GM18907 (cell line): ENCODE data around the gene ACTR5.
"Not testable (repeated sequence)": the region's sequence is repeated elsewhere in the genome, so short reads cannot be mapped to it uniquely, and the experiment has no call there.

Source experiments
- ATAC-seq: cut with Tn5 transposase; IDR thresholded peaks from one replicate; pipeline ENCODE4 v1.9.1; 2021; ENCODE audit warnings: mild to moderate bottlenecking, moderate library complexity; ENCODE audit not compliant: unreplicated experiment

Gene ACTR5

DNA sequence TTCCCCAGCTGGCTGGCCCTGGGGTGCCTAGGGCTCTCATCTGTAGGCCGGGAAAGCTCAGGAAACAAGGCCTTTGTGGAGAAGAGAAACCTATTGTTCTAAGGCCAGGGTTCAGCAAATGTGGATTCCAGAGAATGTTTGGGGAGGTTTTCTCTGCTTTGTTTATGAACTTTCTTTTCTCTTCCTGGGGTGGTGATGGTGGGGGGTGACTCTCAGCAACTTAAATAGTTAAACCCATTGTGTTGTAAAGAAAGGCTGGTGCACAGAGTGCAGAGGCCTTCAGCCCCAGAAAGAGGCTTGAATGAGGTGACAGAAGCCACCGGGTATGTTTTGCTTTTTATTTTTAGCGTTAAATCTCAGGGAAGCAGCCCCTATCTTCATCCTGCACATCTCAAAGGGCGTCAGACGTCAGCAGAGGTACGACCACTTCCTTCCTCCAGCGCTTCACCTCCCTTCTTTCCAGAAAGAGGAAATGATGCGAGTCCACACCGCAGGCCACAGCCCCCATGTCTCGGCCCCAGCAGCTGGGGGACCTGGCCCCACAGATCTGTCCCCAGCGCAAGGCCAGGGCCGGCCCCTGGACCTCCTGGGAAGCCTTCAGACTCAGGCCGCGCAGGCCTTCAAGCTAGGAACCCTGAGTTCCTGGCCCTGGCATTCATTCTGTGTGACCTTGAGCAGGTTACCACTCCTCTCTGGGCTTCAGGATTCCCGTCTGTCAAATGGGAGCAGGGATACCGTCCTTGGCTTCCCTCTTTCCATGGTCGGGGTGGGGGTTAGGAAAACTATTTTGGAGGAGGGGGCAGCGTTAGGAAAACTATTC, 56.6 kb downstream of the ACTR5 start:
- peak; percentile 54 for ATAC-seq

- peak; percentile 59 for ATAC-seq
Measured at GRCh38 chr20:38805502-38805957, 57.3 kb downstream of the ACTR5 start, which contains the start of gene PPP1R16B. Gene PPP1R16B (plus strand): TSS chr20:38805697. CDS start chr20:38835926, 30,229 bp downstream.

DNA sequence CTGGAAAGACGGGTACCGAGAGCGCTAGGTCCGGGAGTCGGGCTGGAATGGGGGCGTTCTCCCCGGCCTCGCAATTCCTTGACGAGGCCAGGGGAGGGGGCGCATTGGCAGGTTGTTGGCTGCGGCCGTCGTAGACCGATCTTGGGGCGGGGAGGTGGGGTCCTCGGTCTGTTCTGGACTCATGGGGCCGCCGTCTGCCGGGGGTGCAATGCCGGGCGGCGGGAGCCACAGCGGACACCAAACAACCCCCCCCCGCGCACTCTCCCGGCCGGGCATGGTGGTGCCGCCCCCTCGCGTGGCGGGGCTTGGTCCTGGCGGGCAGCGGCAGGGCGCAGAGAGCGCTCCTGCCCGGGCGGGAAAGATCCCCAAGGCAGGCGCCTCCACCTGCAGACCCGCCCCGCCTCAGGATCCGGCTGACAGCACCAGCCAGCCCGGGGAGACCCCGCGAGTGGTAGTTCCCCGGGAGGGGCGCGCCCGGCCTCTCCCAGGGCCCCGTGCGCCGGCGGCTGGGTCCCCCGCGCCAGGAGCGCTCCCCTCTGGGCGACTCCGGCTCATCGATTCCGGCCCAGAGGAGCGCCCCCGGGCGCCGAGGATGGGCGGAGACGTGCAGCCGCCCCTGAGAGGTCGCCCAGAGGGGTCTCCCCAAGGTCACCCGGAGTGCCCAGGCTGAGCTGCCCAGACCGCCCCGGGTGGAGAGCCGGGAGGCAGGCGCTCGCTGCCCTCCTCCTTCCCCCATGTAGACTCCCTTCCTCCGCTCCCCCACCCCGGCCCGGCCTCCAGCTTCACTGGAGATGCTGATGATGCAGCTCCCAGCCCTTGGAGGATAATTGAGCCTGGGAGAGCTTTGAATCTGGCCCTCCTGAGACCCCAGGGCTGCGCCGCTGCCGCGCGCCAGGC, 57.9 kb downstream of the ACTR5 start:
- ATAC-seq: peak; percentile 27

DNA sequence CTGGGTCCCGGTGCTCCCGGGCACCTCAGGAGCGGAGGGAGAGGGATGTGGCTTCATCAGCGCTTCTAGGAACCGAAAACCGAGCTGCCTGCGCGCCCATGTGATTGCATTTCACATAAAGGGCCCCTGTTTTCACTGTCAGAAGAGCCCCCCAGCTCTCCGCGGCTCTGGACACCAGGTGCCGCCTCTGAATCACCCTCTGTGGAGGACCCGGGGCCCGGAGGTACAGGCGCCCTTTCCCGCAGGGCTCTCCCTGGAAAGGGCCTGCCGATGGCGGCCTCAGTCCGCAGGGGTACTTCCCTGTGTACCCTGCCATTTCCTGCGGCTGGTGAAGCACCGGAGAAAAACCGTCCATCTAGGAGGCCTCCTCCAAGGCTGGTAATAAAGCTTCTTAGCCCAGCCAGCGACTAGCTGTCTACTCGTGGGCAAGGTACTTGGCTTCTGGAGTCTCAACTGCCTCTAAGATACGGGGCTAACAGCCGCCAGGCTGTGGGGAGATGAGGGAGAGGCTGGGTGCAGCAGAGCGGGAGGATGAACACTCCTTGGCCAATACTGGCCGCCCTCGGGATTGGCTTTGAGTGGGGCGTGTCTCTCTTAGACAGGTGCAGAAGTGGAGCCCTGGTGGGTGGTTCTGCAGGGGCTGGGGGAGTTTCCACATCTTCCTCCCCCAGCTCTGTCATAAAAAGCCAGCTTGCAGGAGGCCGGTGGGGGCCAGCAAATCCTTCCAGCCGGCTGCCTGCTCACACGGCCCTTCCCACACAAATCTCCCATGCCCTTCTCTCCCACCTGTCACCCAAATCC, 58.8 kb downstream of the ACTR5 start:
- ATAC-seq: peak; percentile 35

DNA sequence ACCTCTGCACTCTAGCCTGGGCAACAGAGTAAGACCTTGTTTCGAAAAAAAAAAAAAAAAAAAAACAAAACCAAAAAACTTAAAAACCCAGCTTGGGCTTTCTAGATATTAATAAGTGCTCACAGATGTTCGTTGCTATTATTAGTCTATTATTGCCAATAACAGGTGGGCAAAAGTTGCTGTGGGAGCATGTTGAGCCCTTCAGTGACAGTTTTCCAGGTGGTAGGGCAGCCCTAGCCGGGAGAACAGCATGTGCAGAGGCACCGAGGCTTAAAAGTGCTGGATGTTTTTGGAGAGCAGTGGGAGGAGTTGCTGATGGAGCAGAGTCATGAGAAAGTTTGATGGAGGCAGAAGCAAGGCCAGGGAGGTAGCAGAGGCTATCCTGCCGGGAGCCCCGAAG, 61.7 kb downstream of the ACTR5 start:
- ATAC-seq: no peak

DNA sequence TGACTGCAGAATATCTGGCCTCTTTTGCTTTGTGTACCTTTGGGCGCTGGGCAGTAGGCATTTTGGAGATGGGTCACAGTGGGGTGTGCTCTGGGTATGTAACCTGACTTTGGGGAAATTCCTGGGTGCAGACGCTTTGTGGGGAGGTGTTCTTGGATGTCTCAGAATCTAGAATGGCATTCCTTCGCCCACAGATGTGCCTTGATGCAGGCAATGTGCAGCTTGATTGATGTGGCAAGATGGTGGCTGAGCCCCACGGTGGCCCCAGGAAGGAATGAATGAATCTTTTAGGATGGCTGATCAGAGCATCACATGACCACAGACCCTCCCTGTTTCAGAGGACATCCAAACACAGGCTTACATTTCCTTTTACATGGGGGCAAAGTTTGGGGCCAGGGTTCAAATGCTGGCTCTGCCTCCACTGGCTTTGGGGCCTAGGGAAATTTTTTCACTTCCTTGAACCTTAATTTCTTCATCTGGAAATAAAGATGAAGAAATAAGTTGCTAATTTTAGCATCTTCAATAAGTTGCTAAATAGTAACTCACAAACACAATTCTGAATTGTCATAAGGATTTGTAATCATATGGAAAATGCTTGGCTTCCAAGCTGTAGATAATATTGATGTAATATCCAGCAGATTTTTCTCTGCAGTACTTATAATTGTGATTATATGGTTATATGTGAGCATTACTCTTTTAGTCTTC, 62.8 kb downstream of the ACTR5 start:
- no peak for ATAC-seq

GRCh38 chr20:38811769-38812168, 63.5 kb downstream of the ACTR5 start:
- no peak for ATAC-seq

DNA sequence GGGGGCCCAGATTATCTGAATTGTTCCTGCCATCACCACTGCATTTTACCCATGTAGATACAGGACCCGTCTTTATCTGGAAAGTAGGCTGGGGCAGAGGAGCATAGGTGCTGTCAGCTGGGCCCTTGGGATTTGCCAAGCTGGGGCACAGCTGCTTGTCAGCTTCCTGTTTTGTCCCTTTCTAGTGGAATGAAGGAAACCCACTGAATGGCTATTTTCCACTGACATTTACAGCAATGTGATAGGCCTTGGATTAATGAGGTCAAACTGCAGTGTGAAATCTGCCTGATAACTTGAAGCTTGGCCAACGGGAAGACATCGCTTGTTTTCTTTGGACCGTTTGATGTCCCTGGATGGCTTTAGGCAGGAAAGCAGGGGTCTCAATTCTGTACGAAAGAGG, 63.9 kb downstream of the ACTR5 start:
- ATAC-seq: no peak

DNA sequence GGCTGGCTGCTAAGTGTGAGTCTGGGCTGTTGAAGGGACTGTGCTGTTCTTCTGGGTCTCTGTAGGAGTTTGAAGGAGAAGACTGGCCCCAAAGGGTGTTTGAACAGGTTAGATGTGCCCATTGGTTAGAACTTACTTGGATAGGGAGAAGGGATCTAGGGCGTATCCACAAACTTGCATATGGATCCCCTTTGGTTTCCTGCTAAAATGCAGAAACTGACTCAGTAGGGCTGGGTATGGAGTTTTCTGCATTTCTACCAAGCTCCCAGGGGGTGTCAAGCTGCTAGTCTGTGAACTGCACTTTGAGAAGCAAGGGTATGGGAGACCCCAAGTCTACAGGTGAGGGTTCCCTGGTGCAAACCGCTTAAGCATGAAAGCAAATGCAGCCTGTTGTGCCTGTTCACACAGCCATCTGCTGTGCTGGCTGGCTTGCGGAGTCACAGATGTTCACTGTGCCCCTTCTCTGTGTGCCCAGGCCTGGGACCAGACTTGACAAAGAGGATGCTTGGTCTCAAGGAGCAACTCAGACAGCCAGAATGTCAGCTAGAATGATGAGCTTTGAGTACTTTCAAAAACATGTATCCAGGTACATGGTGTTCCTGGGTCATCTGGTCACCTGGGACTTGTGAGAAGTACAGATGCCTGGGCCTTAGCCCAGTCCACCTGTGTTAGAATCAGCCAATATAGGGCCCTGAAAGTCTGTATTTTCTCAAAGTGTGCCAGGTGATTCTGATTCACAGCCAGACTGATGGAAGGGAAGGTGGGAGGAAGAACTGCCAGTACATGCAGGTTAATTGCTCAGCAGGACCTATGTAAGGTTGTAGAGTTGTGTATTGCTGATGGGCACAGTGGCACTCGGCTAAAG, 64.7 kb downstream of the ACTR5 start:
- no peak for ATAC-seq

- ATAC-seq: not testable (repeated sequence)
Measured at GRCh38 chr20:38813574-38813962, 65.3 kb downstream of the ACTR5 start.

GRCh38 chr20:38815446-38815845, 67.2 kb downstream of the ACTR5 start:
- ATAC-seq: no peak

DNA sequence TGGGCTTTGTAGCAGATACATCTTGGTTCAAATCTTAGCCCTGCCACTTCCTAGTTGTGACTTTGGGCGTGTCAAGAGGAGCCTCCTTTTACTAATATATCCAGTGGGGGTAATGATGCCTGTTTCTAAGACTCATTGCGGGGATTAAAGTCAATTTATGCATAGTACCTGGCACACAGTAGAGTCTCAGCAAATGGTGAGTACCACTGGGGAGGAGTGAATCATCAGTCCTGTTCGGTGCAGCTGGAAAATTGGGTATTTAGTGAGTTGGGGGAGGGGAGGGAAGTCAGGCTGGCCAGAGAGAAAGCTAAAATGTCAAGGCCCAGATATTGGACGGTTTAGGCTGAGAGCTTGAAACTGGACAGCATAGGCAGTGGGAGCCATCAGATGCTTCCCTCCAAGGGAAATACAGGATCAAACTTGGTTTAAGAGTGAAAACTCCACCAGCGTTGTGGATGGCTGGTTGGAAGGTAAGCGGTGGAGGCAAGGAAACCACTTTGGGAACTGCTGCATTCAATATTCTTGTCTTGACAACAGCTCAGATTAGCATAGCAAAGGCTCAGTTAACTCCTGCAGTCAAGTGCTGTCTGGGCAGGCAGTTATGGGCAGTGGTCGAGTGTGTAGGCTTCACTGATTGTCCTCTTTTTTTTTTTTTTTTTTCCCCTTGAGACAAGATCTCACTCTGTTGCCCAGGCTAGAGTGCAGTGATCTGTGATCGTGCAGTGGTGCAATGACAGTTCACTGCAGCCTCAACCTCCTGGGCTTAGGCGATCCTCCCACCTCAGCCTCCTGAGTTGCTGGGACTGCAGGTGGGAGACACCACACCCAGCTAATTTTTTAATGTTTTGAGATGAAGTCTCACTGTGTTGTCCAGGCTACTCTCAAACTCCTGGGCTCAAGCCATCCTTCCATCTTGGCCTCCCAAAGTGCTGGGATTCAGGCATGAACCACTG, 70.1 kb downstream of the ACTR5 start:
- no peak for ATAC-seq
